GM12872 (cell line): ENCODE data around the gene TROAP.

Experiments used
- CTCF ChIP-seq: IDR thresholded peaks from 3 replicates; pipeline ENCODE4 v1.5.1; 2011; ENCODE audit warnings: low read depth, mild to moderate bottlenecking, low read length, moderate library complexity; ENCODE audit not compliant: insufficient read depth

TROAP gene

GRCh38 chr12:49323524-49324097 is 556 bp downstream of the TROAP start:
- no peak for TF ChIP-seq CTCF

- no peak for TF ChIP-seq CTCF
Observed at GRCh38 chr12:49325606-49326005, 2.6 kb downstream of the TROAP start.

- no peak for TF ChIP-seq CTCF
Observed at GRCh38 chr12:49327368-49327767, 4.3 kb downstream of the TROAP start.

GRCh38 chr12:49327887-49328286 is 4.8 kb downstream of the TROAP start:
- no peak for TF ChIP-seq CTCF

- TF ChIP-seq CTCF, result no peak
Observed at GRCh38 chr12:49328816-49329215, 5.8 kb downstream of the TROAP start.

- TF ChIP-seq CTCF, result no peak
Observed at GRCh38 chr12:49330032-49330619, 7.1 kb downstream of the TROAP start.

- TF ChIP-seq CTCF, result no peak
Observed at GRCh38 chr12:49330631-49331379, 7.8 kb downstream of the TROAP start.
